Activated naive CD4-positive, alpha-beta T cell treated with anti-CD3 and anti-CD28 coated beads, Interleukin-2, amount 10 ng/mL, durations not matched to agents 7 days and 5 days (primary cell): Measurements from ENCODE around the gene SLC52A1.

Experiments
- CTCF ChIA-PET: fragments of 350-600 bp; sonication (Branson Sonifier 250); formaldehyde crosslinking; loops from one replicate; lab custom pipeline; 2021; ENCODE audit warnings: antibody characterized with exemption; lab: Charles Lee
- DNase-seq: peaks from one replicate; pipeline ENCODE4 v3.0.0-alpha.2; 2020
- H3K27ac Mint-ChIP-seq: one replicate; pipeline ENCODE4 v1.8.0; 2021; ENCODE audit warnings: mild to moderate bottlenecking, moderate library complexity, mixed read lengths
- H3K27me3 Mint-ChIP-seq: one replicate; pipeline ENCODE4 v1.8.0; 2021; ENCODE audit warnings: mild to moderate bottlenecking, mixed read lengths
- H3K36me3 Mint-ChIP-seq: one replicate; pipeline ENCODE4 v1.8.0; 2021; ENCODE audit warnings: mixed read lengths
- H3K4me1 Mint-ChIP-seq: one replicate; pipeline ENCODE4 v1.8.0; 2021; ENCODE audit warnings: mixed read lengths
- H3K4me3 Mint-ChIP-seq: one replicate; pipeline ENCODE4 v1.8.0; 2021; ENCODE audit warnings: mild to moderate bottlenecking, moderate library complexity, mixed read lengths
- H3K9me3 Mint-ChIP-seq: one replicate; pipeline ENCODE4 v1.8.0; 2021; ENCODE audit warnings: mixed read lengths

The SLC52A1 gene

GRCh38 chr17:5022171-5022711 lies 13.0 kb downstream of the SLC52A1 start:
- CTCF ChIA-PET: interaction anchor here (1.3 kb wide), 1 partner anchor 8 kb away, joined by 3 read pairs; no protein-coding TSS in a partner anchor
- peaks cover 13% of the 10 kb centered on the region for H3K4me1 Mint-ChIP-seq
- no peak overlapping the region for H3K27ac Mint-ChIP-seq
- no peak overlapping the region for H3K4me3 Mint-ChIP-seq
- H3K9me3 Mint-ChIP-seq: no peaks in the 10 kb centered on the region
- peaks cover 25% of the 10 kb centered on the region for H3K36me3 Mint-ChIP-seq
- no peaks in the 10 kb centered on the region for H3K27me3 Mint-ChIP-seq
- no peak for DNase-seq

- no peaks in the 10 kb centered on the region for H3K27me3 Mint-ChIP-seq
- CTCF ChIA-PET: interaction anchor here (1.0 kb wide), 1 partner anchor 217 kb away, joined by 3 read pairs; no protein-coding TSS in a partner anchor
- H3K4me1 Mint-ChIP-seq: peaks cover 18% of the 10 kb centered on the region
- H3K36me3 Mint-ChIP-seq: peaks cover 31% of the 10 kb centered on the region
- no peaks in the 10 kb centered on the region for H3K9me3 Mint-ChIP-seq
- no peak overlapping the region for H3K27ac Mint-ChIP-seq
- DNase-seq: no peak
- H3K4me3 Mint-ChIP-seq: no peak overlapping the region
Observed at GRCh38 chr17:5020502-5021023, 14.7 kb downstream of the SLC52A1 start.

- peaks cover 18% of the 10 kb centered on the region for H3K4me1 Mint-ChIP-seq
- CTCF ChIA-PET: interaction anchor here (1.0 to 1.7 kb wide), 2 partner anchors 111 to 218 kb away, joined by 3 to 4 read pairs; no protein-coding TSS in a partner anchor
- H3K27me3 Mint-ChIP-seq: no peaks in the 10 kb centered on the region
- peaks cover 30% of the 10 kb centered on the region for H3K36me3 Mint-ChIP-seq
- peak; percentile 50 for DNase-seq
- no peak overlapping the region for H3K4me3 Mint-ChIP-seq
- H3K27ac Mint-ChIP-seq: peak overlapping the region; percentile 80
- no peaks in the 10 kb centered on the region for H3K9me3 Mint-ChIP-seq
Observed at GRCh38 chr17:5019475-5019956, 15.7 kb downstream of the SLC52A1 start.

GRCh38 chr17:5014357-5014756 lies 20.9 kb downstream of the SLC52A1 start:
- H3K9me3 Mint-ChIP-seq: no peaks in the 10 kb centered on the region
- peaks cover 16% of the 10 kb centered on the region for H3K4me1 Mint-ChIP-seq
- no peak overlapping the region for H3K4me3 Mint-ChIP-seq
- H3K27ac Mint-ChIP-seq: no peak overlapping the region
- H3K27me3 Mint-ChIP-seq: no peaks in the 10 kb centered on the region
- no peak for DNase-seq
- CTCF ChIA-PET: no interaction called here
- peaks cover 27% of the 10 kb centered on the region for H3K36me3 Mint-ChIP-seq

- DNase-seq: no peak
- Mint-ChIP-seq H3K4me1 (peaks cover 8% of the 10 kb centered on the region), H3K9me3 (no peaks in the 10 kb centered on the region), H3K27ac (no peak overlapping the region), H3K27me3 (no peaks in the 10 kb centered on the region), H3K4me3 (no peak overlapping the region), H3K36me3 (peaks cover 39% of the 10 kb centered on the region)
- CTCF ChIA-PET: no interaction called here
Observed at GRCh38 chr17:5011928-5012327, 23.3 kb downstream of the SLC52A1 start.

GRCh38 chr17:5003214-5003867 lies 31.9 kb downstream of the SLC52A1 start:
- CTCF ChIA-PET: no interaction called here
- peaks cover 63% of the 10 kb centered on the region for H3K36me3 Mint-ChIP-seq
- H3K27ac Mint-ChIP-seq: no peak overlapping the region
- no peaks in the 10 kb centered on the region for H3K27me3 Mint-ChIP-seq
- no peaks in the 10 kb centered on the region for H3K9me3 Mint-ChIP-seq
- H3K4me1 Mint-ChIP-seq: peaks cover 18% of the 10 kb centered on the region
- no peak overlapping the region for H3K4me3 Mint-ChIP-seq
- no peak for DNase-seq

GRCh38 chr17:5002121-5002788 lies 33.0 kb downstream of the SLC52A1 start:
- no peak for DNase-seq
- H3K27ac Mint-ChIP-seq: peak overlapping the region; percentile 19
- H3K9me3 Mint-ChIP-seq: no peaks in the 10 kb centered on the region
- H3K27me3 Mint-ChIP-seq: no peaks in the 10 kb centered on the region
- H3K4me3 Mint-ChIP-seq: no peak overlapping the region
- CTCF ChIA-PET: interaction anchor here (1.0 kb wide), 1 partner anchor 29 kb away, joined by 3 read pairs; no protein-coding TSS in a partner anchor
- peaks cover 18% of the 10 kb centered on the region for H3K4me1 Mint-ChIP-seq
- peaks cover 53% of the 10 kb centered on the region for H3K36me3 Mint-ChIP-seq

GRCh38 chr17:5000237-5000639 lies 35.0 kb downstream of the SLC52A1 start:
- Mint-ChIP-seq H3K27ac (no peak overlapping the region), H3K27me3 (peaks cover 10% of the 10 kb centered on the region), H3K36me3 (peaks cover 42% of the 10 kb centered on the region), H3K4me3 (no peak overlapping the region), H3K9me3 (no peaks in the 10 kb centered on the region), H3K4me1 (peaks cover 25% of the 10 kb centered on the region)
- CTCF ChIA-PET: no interaction called here
- DNase-seq: no peak

- H3K27ac Mint-ChIP-seq: peak overlapping the region; percentile 66
- peak overlapping the region; percentile 86 for H3K4me3 Mint-ChIP-seq
- peaks cover 16% of the 10 kb centered on the region for H3K27me3 Mint-ChIP-seq
- H3K9me3 Mint-ChIP-seq: no peaks in the 10 kb centered on the region
- H3K4me1 Mint-ChIP-seq: peaks cover 27% of the 10 kb centered on the region
- peaks cover 35% of the 10 kb centered on the region for H3K36me3 Mint-ChIP-seq
- CTCF ChIA-PET: no interaction called here
- DNase-seq: no peak
Observed at GRCh38 chr17:4999430-5000093, 35.7 kb downstream of the SLC52A1 start.

GRCh38 chr17:4998732-4999429 lies 36.3 kb downstream of the SLC52A1 start:
- Mint-ChIP-seq H3K27me3 (peaks cover 22% of the 10 kb centered on the region), H3K27ac (peak overlapping the region; percentile 66), H3K36me3 (peaks cover 28% of the 10 kb centered on the region), H3K4me1 (peaks cover 27% of the 10 kb centered on the region), H3K4me3 (peak overlapping the region; percentile 86), H3K9me3 (no peaks in the 10 kb centered on the region)
- CTCF ChIA-PET: interaction anchor here (0.7 kb wide), 1 partner anchor 31 kb away, joined by 3 read pairs; no protein-coding TSS in a partner anchor
- peak; percentile 28 for DNase-seq

- H3K27me3 Mint-ChIP-seq: peaks cover 22% of the 10 kb centered on the region
- H3K36me3 Mint-ChIP-seq: peaks cover 21% of the 10 kb centered on the region
- peaks cover 27% of the 10 kb centered on the region for H3K4me1 Mint-ChIP-seq
- no peaks in the 10 kb centered on the region for H3K9me3 Mint-ChIP-seq
- DNase-seq: no peak
- peak overlapping the region; percentile 76 for H3K27ac Mint-ChIP-seq
- H3K4me3 Mint-ChIP-seq: peak overlapping the region; percentile 86
- CTCF ChIA-PET: interaction anchor here (0.7 to 1.0 kb wide), 2 partner anchors 10 to 32 kb away, joined by 3 to 4 read pairs; partner anchors contain the start of gene CAMTA2
Observed at GRCh38 chr17:4998027-4998731, 37.0 kb downstream of the SLC52A1 start.

- peaks cover 27% of the 10 kb centered on the region for H3K4me1 Mint-ChIP-seq
- peak within 1 kb of the TSS; percentile 76 for H3K27ac Mint-ChIP-seq
- H3K9me3 Mint-ChIP-seq: no peaks in the 10 kb centered on the region
- H3K4me3 Mint-ChIP-seq: peak within 1 kb of the TSS; percentile 86
- peak; percentile 94 for DNase-seq
- CTCF ChIA-PET: interaction anchor here (1.0 kb wide), 1 partner anchor 10 kb away, joined by 4 read pairs; the partner anchor contains the start of gene CAMTA2
- H3K36me3 Mint-ChIP-seq: peaks cover 18% of the 10 kb centered on the region
- peaks cover 22% of the 10 kb centered on the region for H3K27me3 Mint-ChIP-seq
Observed at GRCh38 chr17:4997302-4998026, 37.8 kb downstream of the SLC52A1 start, which contains the start of the genes INCA1 and KIF1C. Gene INCA1 (minus strand): TSS chr17:4997522. CDS start chr17:4994437, 3,085 bp downstream. Gene KIF1C (plus strand): TSS chr17:4997950. CDS start chr17:5000247, 2,297 bp downstream.
